RWPE2 (cell line): ENCODE data around the gene FAM53B.
A peak's percentile ranks its signal among the peaks of the same experiment; 100 is the strongest.

Source experiments
- ATAC-seq: fragments of 200-7000 bp; cut with Tn5 transposase; 3 replicates; pipeline ENCODE4 v1.9.1; 2021; ENCODE audit warnings: low read depth
- DNase-seq: peaks from one replicate; pipeline ENCODE4 v3.0.0-alpha.2; 2020; ENCODE audit warnings: low spot score
- H3K27ac ChIP-seq: fragments of 450-650 bp; 2 replicates; pipeline ENCODE4 v1.5.1; 2017; ENCODE audit warnings: mild to moderate bottlenecking; ENCODE audit not compliant: poor library complexity, severe bottlenecking
- H3K27me3 ChIP-seq: fragments of 250-450 bp; sonication (Bioruptor Pico); 2 replicates; pipeline ENCODE4 v1.5.1; 2021; ENCODE audit warnings: mild to moderate bottlenecking, moderate library complexity; ENCODE audit not compliant: insufficient read depth, poor library complexity, severe bottlenecking
- H3K36me3 ChIP-seq: fragments of 250-450 bp; sonication (Bioruptor Pico); 2 replicates; pipeline ENCODE4 v1.5.1; 2020; ENCODE audit warnings: low read depth, mild to moderate bottlenecking, moderate library complexity
- H3K4me1 ChIP-seq: fragments of 250-450 bp; sonication (Bioruptor Pico); 2 replicates; pipeline ENCODE4 v1.5.1; 2021; ENCODE audit warnings: mild to moderate bottlenecking, moderate library complexity; ENCODE audit not compliant: insufficient read depth, poor library complexity, severe bottlenecking
- H3K4me3 ChIP-seq: fragments of 250-450 bp; sonication (Bioruptor Pico); 2 replicates; pipeline ENCODE4 v1.5.1; 2021; ENCODE audit warnings: mild to moderate bottlenecking, moderate library complexity; ENCODE audit not compliant: severe bottlenecking
- H3K9me3 ChIP-seq: fragments of 250-450 bp; sonication (Bioruptor Pico); 2 replicates; pipeline ENCODE4 v1.5.1; 2021; ENCODE audit warnings: mild to moderate bottlenecking, moderate library complexity; ENCODE audit not compliant: severe bottlenecking
- TF ChIP-seq, protein P1 (sequence below): fragments of 450-650 bp; IDR thresholded peaks from one replicate; pipeline ENCODE4 v1.5.1; 2017; ENCODE audit warnings: mild to moderate bottlenecking, moderate library complexity; ENCODE audit not compliant: poor library complexity, severe bottlenecking

Gene FAM53B

DNA sequence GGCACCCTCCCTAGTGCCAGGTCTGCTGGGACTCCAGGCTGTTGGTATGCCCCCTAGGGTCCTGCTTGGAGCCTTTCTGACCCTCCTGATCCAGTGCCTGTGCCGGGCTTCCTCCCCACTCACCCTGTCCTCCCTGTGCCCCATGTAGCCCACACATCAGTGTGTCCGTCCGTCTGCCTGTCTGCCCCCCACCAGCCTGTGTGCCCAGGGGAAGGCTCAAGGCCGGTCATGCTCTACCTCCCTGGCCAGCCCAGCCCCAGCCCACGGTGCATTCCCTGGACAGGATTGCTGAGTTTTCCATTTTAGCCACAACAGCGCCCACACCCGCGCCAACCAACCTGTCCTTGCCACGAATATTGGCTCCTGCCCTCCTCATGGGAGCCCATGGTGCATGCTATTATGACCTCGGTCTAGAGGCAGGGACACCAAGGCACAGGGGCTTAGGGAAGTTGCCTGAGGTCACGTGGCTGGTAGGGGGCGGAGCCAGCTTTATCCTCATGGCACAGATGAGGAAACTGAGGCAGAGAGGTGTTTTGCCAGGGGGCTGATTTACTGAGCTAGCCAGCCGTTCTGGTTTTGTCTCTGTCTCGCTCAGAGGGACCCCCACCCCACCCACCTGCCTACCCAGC, 136.0 kb downstream of the FAM53B start:
- Histone ChIP-seq H3K36me3 (no peaks in the 10 kb centered on the region), H3K9me3 (no peaks in the 10 kb centered on the region), H3K27me3 (no peaks in the 10 kb centered on the region), H3K27ac (no peak overlapping the region), H3K4me1 (no peaks in the 10 kb centered on the region), H3K4me3 (no peak overlapping the region)
- TF ChIP-seq, protein P1, sequence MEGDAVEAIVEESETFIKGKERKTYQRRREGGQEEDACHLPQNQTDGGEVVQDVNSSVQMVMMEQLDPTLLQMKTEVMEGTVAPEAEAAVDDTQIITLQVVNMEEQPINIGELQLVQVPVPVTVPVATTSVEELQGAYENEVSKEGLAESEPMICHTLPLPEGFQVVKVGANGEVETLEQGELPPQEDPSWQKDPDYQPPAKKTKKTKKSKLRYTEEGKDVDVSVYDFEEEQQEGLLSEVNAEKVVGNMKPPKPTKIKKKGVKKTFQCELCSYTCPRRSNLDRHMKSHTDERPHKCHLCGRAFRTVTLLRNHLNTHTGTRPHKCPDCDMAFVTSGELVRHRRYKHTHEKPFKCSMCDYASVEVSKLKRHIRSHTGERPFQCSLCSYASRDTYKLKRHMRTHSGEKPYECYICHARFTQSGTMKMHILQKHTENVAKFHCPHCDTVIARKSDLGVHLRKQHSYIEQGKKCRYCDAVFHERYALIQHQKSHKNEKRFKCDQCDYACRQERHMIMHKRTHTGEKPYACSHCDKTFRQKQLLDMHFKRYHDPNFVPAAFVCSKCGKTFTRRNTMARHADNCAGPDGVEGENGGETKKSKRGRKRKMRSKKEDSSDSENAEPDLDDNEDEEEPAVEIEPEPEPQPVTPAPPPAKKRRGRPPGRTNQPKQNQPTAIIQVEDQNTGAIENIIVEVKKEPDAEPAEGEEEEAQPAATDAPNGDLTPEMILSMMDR, result no peak
- ATAC-seq, result no peak
- DNase-seq, result no peak

DNA sequence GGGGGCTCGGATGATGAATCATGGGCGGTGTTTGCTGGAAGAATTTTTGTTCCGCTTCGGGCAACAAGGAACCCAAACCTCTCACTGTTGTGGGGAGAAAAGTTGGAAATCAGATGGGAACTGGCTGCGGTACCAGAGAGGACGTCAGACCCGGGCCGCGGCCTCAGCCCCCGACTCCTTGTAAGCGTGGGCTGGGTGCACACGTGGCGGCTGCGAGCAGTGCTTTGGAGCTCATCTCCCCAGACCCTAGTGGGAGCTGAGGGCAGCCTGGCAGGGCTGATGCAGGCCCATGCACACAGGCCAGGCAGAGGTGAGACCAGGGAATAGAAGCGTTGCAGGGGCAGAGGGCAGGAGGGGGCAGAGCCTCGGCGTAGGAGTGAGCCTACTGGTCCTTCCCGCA, 136.5 kb downstream of the FAM53B start:
- Histone ChIP-seq H3K4me3 (no peak overlapping the region), H3K4me1 (no peaks in the 10 kb centered on the region), H3K27me3 (no peaks in the 10 kb centered on the region), H3K36me3 (no peaks in the 10 kb centered on the region), H3K27ac (no peak overlapping the region), H3K9me3 (no peaks in the 10 kb centered on the region)
- no peak for ATAC-seq
- DNase-seq, result no peak
- TF ChIP-seq, protein P1, result no peak

DNA sequence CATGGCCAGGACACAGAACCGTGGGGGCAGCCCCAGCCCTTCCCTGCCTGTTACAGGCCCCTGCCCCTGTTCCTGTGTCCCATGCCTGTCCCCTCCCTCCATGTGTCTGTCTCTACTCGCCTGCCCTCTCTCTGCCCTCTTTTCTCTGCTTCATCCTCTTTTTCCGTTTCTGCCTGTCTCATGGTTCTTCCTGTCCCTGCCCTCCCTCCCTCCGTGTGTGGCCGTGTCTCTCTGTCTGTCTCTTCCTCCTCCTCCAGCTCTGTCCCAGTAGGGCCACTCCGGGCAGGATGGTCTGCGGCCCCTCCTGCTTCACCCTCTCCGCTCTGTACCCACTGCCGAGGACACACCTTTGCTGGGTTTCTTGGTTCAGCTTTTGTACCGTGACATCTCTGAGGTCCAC, 137.4 kb downstream of the FAM53B start:
- Histone ChIP-seq H3K27me3 (no peaks in the 10 kb centered on the region), H3K36me3 (no peaks in the 10 kb centered on the region), H3K4me3 (no peak overlapping the region), H3K9me3 (no peaks in the 10 kb centered on the region), H3K27ac (no peak overlapping the region), H3K4me1 (no peaks in the 10 kb centered on the region)
- no peak for DNase-seq
- ATAC-seq, result peak; percentile 8; the same call in 1 of the 3 replicates
- TF ChIP-seq, protein P1, result no peak

DNA sequence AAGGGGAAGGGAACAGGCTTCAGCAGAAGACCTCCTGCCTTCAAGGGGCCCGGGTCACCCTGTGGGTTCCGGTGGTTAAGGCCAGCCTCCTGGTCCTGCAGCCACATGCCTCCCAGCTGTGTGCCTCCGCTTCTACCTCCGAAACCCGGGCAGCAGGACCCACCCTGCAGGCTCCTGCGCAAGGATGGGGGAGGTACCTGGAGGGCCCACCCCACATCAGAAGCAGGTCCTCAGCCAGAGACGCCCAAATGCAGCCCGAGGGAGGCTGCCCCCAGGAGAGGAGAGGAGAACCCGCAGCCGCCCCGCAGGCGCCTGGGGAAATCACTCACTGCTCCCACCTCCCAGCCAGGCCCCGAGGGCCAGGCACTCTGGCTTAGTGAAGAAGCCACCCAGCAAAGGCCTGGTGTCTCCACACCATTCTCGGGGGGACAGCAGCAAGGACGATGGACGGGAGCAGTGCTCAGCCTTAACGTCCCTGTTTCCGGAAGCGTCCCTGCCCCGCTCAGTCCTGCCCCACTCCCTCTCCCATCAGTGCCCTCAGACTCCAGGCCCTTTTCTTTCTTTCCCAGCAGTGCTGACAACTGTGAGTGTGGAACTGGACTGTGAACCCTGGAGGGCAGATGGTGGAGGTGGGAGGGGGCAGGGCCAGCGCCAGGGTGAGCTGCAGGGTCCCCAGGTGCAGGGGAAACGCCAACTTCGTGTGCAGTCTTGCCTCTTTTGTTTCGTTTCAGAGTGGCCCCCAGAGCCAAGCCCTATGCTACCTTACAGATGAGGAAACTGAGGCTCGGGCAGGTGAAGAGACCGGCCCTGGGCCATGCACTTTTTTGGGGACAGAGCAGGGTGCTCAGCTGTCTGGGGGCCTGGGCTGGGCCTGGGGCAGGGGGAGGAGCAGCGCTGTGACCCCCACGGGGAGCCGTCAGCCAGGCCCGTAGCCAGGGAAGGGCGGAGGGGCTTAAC, 138.0 kb downstream of the FAM53B start:
- Histone ChIP-seq H3K4me1 (no peaks in the 10 kb centered on the region), H3K27ac (no peak overlapping the region), H3K4me3 (no peak overlapping the region), H3K9me3 (no peaks in the 10 kb centered on the region), H3K27me3 (no peaks in the 10 kb centered on the region), H3K36me3 (no peaks in the 10 kb centered on the region)
- DNase-seq (no peak), ATAC-seq (no peak; the same call in 2 of the 3 replicates)
- TF ChIP-seq, protein P1, result no peak
